ENCODE results near the gene TMC4. TPM values are rescaled to one million over a fixed set of nuclear protein-coding genes. Genes with fewer than 3 reads are reported as not detected.

The TMC4 gene
- total RNA-seq, 1 donor from 2014 or later: 0.37 TPM

- no peak overlapping the region for H3K4me3 Mint-ChIP-seq (ENCODE audit: low read depth)
- no peak for DNase-seq (ENCODE audit: low spot score)
- H3K36me3 Mint-ChIP-seq (ENCODE audit: low read depth): peaks cover 61% of the 10 kb centered on the region
- peaks cover 23% of the 10 kb centered on the region for H3K4me1 Mint-ChIP-seq (ENCODE audit: low read depth)
- no peaks in the 10 kb centered on the region for H3K27me3 Mint-ChIP-seq (ENCODE audit: low read depth)
- no peaks in the 10 kb centered on the region for H3K9me3 Mint-ChIP-seq
- peak overlapping the region; percentile 73 for H3K27ac Mint-ChIP-seq
- intact Hi-C loops (cut with micrococcal nuclease): no loop called here
Observed at GRCh38 chr19:54154603-54155345, 18.2 kb downstream of the TMC4 start.

- no peak for DNase-seq (ENCODE audit: low spot score)
- no peak overlapping the region for H3K4me3 Mint-ChIP-seq (ENCODE audit: low read depth)
- H3K27me3 Mint-ChIP-seq (ENCODE audit: low read depth): no peaks in the 10 kb centered on the region
- H3K27ac Mint-ChIP-seq: peak overlapping the region; percentile 24
- peaks cover 70% of the 10 kb centered on the region for H3K36me3 Mint-ChIP-seq (ENCODE audit: low read depth)
- intact Hi-C loops (cut with micrococcal nuclease): no loop called here
- H3K9me3 Mint-ChIP-seq: no peaks in the 10 kb centered on the region
- H3K4me1 Mint-ChIP-seq (ENCODE audit: low read depth): peaks cover 21% of the 10 kb centered on the region
Observed at GRCh38 chr19:54153731-54154326, 19.1 kb downstream of the TMC4 start.

DNA sequence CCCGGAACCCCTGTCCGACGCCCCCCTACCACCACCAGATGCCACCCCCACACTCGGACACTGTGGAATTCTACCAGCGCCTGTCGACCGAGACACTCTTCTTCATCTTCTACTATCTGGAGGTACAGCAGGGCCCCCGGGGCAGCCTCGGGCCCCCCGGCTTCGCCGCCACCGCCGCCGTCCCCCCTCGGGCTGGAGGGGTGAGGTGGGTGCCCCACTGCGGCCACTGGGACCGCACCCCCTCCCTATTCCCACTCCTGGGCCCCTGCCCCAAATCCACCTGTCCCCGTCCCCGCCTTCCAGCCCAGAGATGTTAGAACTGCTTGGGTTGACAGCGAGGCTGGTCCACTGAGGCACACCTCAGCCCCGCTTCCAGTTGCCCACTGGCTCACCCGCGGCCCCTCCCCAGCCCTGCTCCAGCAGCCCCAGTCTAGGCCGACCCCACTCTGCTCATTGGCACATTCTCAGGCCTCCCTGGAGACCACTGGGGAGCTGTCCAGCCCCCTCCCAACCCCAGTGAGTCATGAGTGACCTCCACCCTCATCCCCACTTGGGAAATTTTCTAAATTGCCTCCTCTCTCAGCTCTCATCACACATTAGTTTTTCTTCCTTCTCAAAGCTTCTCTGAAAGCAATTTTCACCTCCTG is 20.0 kb downstream of the TMC4 start:
- H3K27ac Mint-ChIP-seq: no peak overlapping the region
- no peaks in the 10 kb centered on the region for H3K27me3 Mint-ChIP-seq (ENCODE audit: low read depth)
- peaks cover 12% of the 10 kb centered on the region for H3K4me1 Mint-ChIP-seq (ENCODE audit: low read depth)
- no peaks in the 10 kb centered on the region for H3K9me3 Mint-ChIP-seq
- no peak overlapping the region for H3K4me3 Mint-ChIP-seq (ENCODE audit: low read depth)
- H3K36me3 Mint-ChIP-seq (ENCODE audit: low read depth): peaks cover 70% of the 10 kb centered on the region
- intact Hi-C loops (cut with micrococcal nuclease): no loop called here
- DNase-seq (ENCODE audit: low spot score): no peak

DNA sequence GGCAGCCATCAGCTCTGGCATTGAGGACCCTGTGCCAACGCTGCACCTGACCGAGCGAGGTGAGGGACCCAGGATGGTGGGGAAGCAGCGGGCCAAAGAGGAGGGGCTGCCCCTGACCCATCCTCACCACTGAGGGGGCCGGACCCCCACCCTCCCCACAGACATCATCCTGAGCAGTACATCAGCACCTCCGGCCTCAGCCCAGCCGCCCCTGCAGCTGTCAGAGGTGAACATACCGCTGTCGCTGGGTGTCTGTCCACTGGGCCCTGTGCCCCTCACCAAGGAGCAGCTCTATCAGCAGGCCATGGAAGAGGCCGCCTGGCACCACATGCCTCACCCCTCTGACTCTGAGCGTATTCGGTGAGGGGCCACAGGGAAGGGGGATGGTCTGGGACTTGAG is 20.7 kb downstream of the TMC4 start:
- no peak for DNase-seq (ENCODE audit: low spot score)
- Mint-ChIP-seq H3K27me3 (ENCODE audit: low read depth) (no peaks in the 10 kb centered on the region), H3K4me3 (ENCODE audit: low read depth) (no peak overlapping the region), H3K36me3 (ENCODE audit: low read depth) (peaks cover 76% of the 10 kb centered on the region), H3K9me3 (no peaks in the 10 kb centered on the region), H3K27ac (no peak overlapping the region), H3K4me1 (ENCODE audit: low read depth) (peaks cover 12% of the 10 kb centered on the region)
- intact Hi-C loops (cut with micrococcal nuclease): no loop called here

DNA sequence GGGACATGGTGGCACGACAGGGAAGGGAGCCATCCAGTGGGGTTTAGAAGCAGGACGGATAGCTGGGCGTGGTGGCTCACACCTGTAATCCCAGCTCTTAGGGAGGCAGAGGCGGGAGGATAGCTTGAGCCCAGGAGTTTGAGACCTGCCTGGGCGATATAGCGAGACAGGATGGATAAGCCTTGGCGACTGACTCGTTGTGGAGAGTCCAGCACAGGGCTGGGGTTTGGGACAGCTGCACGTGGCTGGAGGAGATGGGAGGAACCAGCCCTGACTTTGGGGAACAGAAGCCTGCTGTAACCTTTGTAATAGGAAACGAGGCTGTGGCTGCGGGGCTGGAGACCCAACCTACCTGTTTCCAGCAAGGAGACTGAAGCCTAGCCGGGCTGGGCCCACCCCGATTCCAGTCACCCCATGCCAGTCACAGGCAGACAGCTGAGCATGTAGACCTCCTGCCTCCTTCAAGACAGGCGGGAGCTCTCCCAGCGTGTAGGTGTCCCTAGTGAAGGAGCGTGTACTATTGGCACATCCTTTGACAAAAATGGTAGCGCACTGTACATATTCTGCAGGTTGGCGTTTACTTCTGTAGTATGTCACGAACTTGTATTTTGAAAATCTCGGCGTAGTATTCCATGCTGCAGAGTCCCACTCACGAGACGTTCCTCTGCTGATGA is 21.5 kb downstream of the TMC4 start:
- Mint-ChIP-seq H3K4me3 (ENCODE audit: low read depth) (no peak overlapping the region), H3K27ac (no peak overlapping the region), H3K9me3 (no peaks in the 10 kb centered on the region), H3K27me3 (ENCODE audit: low read depth) (no peaks in the 10 kb centered on the region), H3K36me3 (ENCODE audit: low read depth) (peaks cover 76% of the 10 kb centered on the region), H3K4me1 (ENCODE audit: low read depth) (peaks cover 9% of the 10 kb centered on the region)
- no peak for DNase-seq (ENCODE audit: low spot score)
- intact Hi-C loops (cut with micrococcal nuclease): no loop called here

DNA sequence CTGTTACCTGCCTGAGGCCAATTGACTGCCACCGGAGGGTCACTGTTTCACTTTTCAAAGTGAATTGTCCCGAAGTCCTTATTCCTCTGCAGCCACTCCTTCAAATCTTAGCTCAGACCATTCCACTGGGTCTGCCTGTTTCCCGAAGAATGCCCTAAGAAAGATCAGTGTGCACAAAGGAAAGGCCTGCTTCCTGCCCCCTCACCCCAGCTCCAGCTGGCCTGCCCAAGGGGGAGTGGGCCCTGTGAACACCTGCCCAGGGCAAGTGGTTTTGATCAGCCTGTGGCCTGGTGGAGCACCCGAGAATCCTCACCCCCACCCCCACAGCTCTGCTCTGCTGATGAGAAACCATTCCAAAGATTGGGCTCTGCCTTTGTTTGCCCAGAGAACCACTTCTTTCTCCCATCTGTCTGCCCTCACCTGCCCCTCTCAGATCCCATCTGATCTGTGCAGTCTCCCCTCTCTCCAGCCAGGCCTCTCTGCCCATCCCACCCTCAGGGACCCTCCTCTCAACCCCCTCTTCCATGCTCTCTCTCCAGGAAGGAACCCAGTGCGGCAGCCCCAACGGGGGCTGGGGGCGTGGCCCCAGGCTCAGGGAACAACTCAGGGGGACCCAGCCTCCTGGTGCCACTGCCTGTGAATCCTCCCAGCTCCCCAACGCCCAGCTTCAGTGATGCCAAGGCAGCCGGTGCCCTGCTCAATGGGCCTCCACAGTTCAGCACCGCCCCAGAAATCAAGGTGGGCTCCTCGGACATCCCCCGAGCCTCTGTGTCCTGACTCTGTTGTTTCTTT is 23.7 kb downstream of the TMC4 start:
- DNase-seq (ENCODE audit: low spot score): no peak
- Mint-ChIP-seq H3K36me3 (ENCODE audit: low read depth) (peaks cover 73% of the 10 kb centered on the region), H3K27ac (no peak overlapping the region), H3K4me1 (ENCODE audit: low read depth) (peaks cover 1% of the 10 kb centered on the region), H3K4me3 (ENCODE audit: low read depth) (no peak overlapping the region), H3K27me3 (ENCODE audit: low read depth) (no peaks in the 10 kb centered on the region), H3K9me3 (no peaks in the 10 kb centered on the region)
- intact Hi-C loops (cut with micrococcal nuclease): no loop called here

DNA sequence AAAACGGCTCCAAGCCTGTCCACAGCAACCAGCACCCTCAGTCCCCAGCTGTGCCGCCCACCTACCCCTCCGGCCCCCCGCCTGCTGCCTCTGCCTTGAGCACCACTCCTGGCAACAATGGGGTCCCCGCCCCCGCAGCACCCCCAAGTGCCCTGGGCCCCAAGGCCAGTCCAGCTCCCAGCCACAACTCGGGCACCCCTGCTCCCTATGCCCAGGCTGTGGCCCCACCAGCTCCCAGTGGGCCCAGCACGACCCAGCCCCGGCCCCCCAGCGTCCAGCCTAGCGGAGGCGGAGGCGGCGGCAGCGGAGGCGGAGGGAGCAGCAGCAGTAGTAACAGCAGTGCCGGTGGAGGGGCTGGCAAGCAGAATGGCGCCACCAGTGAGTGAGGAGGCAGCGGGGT is 24.8 kb downstream of the TMC4 start:
- DNase-seq (ENCODE audit: low spot score): no peak
- Mint-ChIP-seq H3K36me3 (ENCODE audit: low read depth) (peaks cover 73% of the 10 kb centered on the region), H3K27me3 (ENCODE audit: low read depth) (no peaks in the 10 kb centered on the region), H3K4me1 (ENCODE audit: low read depth) (no peaks in the 10 kb centered on the region), H3K27ac (no peak overlapping the region), H3K4me3 (ENCODE audit: low read depth) (no peak overlapping the region), H3K9me3 (no peaks in the 10 kb centered on the region)
- intact Hi-C loops (cut with micrococcal nuclease): loop anchor here (1.0 kb wide), 1 partner anchor 23 kb away; no protein-coding TSS in a partner anchor

GRCh38 chr19:54147676-54148075 is 25.3 kb downstream of the TMC4 start:
- intact Hi-C loops (cut with micrococcal nuclease): loop anchor here (1.0 kb wide), 1 partner anchor 24 kb away; no protein-coding TSS in a partner anchor
- Mint-ChIP-seq H3K9me3 (no peaks in the 10 kb centered on the region), H3K4me1 (ENCODE audit: low read depth) (no peaks in the 10 kb centered on the region), H3K4me3 (ENCODE audit: low read depth) (no peak overlapping the region), H3K27ac (no peak overlapping the region), H3K27me3 (ENCODE audit: low read depth) (no peaks in the 10 kb centered on the region), H3K36me3 (ENCODE audit: low read depth) (peaks cover 77% of the 10 kb centered on the region)
- DNase-seq (ENCODE audit: low spot score): no peak

- Mint-ChIP-seq H3K27me3 (ENCODE audit: low read depth) (no peaks in the 10 kb centered on the region), H3K4me1 (ENCODE audit: low read depth) (peaks cover 3% of the 10 kb centered on the region), H3K36me3 (ENCODE audit: low read depth) (peaks cover 74% of the 10 kb centered on the region), H3K27ac (no peak overlapping the region), H3K9me3 (no peaks in the 10 kb centered on the region), H3K4me3 (ENCODE audit: low read depth) (no peak overlapping the region)
- DNase-seq (ENCODE audit: low spot score): no peak
- intact Hi-C loops (cut with micrococcal nuclease): no loop called here
Observed at GRCh38 chr19:54145541-54146158, 27.3 kb downstream of the TMC4 start.

DNA sequence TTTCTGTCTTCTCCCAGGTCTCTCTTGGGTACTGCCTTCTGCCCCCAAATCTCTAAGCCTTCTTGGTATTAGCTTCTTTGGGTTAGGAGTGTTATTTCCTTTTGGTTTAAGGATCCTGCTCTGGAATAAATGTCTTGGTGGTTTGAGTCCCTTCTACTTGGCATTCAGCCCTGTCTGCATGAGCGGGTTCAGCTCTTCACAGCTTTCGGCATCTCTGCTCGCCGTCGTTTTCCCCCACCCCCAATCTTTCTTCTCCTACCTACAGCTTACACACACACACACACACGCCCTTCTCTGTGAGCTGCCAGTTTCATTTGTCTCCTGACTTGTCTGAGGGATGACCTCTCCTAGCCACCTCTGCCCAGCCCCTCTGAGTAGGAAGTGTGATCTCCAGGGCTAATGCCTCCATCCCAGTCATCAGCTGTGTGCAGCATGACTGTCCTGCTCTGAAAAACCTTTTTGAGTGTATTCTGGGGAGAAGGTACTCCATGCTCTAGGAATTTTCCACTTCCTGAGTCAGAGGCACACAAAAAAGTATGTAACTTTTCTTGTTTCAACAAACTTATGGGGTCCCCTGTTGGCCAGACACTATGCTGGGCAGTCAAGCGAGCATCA is 30.7 kb downstream of the TMC4 start:
- Mint-ChIP-seq H3K4me3 (ENCODE audit: low read depth) (no peak overlapping the region), H3K36me3 (ENCODE audit: low read depth) (peaks cover 65% of the 10 kb centered on the region), H3K27ac (peak overlapping the region; percentile 6), H3K9me3 (no peaks in the 10 kb centered on the region), H3K27me3 (ENCODE audit: low read depth) (no peaks in the 10 kb centered on the region), H3K4me1 (ENCODE audit: low read depth) (peaks cover 17% of the 10 kb centered on the region)
- DNase-seq (ENCODE audit: low spot score): no peak
- intact Hi-C loops (cut with micrococcal nuclease): no loop called here

DNA sequence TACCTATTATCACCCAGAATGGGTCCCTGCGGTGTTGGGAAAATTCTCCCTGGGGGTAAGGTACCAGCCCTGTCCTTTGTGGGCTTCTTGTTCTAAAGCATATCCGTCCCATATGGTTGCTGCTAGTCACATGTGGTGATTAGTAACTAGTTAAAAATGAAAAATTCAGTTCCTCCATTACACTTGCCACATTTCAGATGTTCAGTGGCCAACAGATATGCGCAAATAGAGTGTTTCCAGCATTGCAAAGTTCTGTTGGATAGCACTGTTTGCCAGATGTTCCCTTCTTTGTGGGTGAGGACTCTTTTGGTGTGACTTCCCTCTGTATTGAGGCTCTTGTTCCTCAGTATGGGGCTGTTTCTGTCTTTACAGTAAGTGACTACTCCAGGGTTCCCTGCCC is 31.6 kb downstream of the TMC4 start:
- Mint-ChIP-seq H3K27me3 (ENCODE audit: low read depth) (no peaks in the 10 kb centered on the region), H3K4me3 (ENCODE audit: low read depth) (no peak overlapping the region)

More for the DNA sequence above, 31.6 kb downstream of the TMC4 start:
- Mint-ChIP-seq H3K4me1 (ENCODE audit: low read depth) (peaks cover 22% of the 10 kb centered on the region), H3K27ac (no peak overlapping the region), H3K36me3 (ENCODE audit: low read depth) (peaks cover 56% of the 10 kb centered on the region), H3K9me3 (no peaks in the 10 kb centered on the region)
- intact Hi-C loops (cut with micrococcal nuclease): no loop called here
- DNase-seq (ENCODE audit: low spot score): no peak
